IMR-90 (cell line): ENCODE results near the gene KCNJ10.

Experiments
- CTCF ChIP-seq: conservative IDR thresholded peaks from 2 replicates; pipeline ENCODE4 v1.5.1; 2012; ENCODE audit warnings: mild to moderate bottlenecking, low read depth, low read length, improper control_type of control experiment
- POLR2A ChIP-seq: IDR thresholded peaks from 2 replicates; pipeline ENCODE4 v1.6.1; 2012; ENCODE audit warnings: mild to moderate bottlenecking, low read depth, low read length
- SMC3 ChIP-seq: fragments of 150-350 bp; IDR thresholded peaks from 2 replicates; pipeline ENCODE4 v1.6.1; 2016; ENCODE audit warnings: low read depth, mild to moderate bottlenecking, antibody characterized with exemption, low read length, moderate library complexity
- USF2 ChIP-seq: fragments of 150-350 bp; IDR thresholded peaks from 2 replicates; pipeline ENCODE4 v1.6.1; 2017; ENCODE audit warnings: mild to moderate bottlenecking, antibody characterized with exemption, low read length, low read depth

GRCh38 chr1:159981351-159982055, 88.5 kb downstream of the KCNJ10 start:
- TF ChIP-seq USF2 (no peak), SMC3 (no peak), POLR2A (no peak), CTCF (no peak)
